Measurements from ENCODE around the gene TRMT2A. TPM values are rescaled to one million over a fixed set of nuclear protein-coding genes. Genes with fewer than 3 reads are reported as not detected.
A peak's percentile ranks its signal among the peaks of the same experiment; 100 is the strongest.

The TRMT2A gene
- polyA plus RNA-seq, 1 of the 3 experiments (the other 2 are of a cell fraction) = 54.6 TPM

GRCh38 chr22:20130731-20131596 lies 13.9 kb upstream of the TRMT2A start:
- H3K4me2 ChIP-seq = peak overlapping the region; percentile 92
- ChIA-PET POLR2A (interaction anchor here (0.6 to 1.9 kb wide), 5 partner anchors 8 to 372 kb away, joined by 3 to 5 read pairs (median 4); partner anchors contain the start of gene TRMT2A), CTCF (interaction anchor here (0.7 to 2.2 kb wide), 5 partner anchors 10 to 190 kb away, joined by 3 to 8 read pairs (median 3); partner anchors contain the start of gene TRMT2A)
- peaks cover 0 to 39% of the 10 kb centered on the region in 2 experiments; a peak in 1 of 4 replicates for H3K4me1 ChIP-seq (ENCODE audit: control insufficient read depth in 1 of 2, insufficient read depth in 2 of 2, low read depth in 1 of 2, low read length in 1 of 2)
- H3K9me3 ChIP-seq = no peaks in the 10 kb centered on the region
- peak overlapping the region; percentile 81 for H3K9ac ChIP-seq
- peak; percentile 71 for TF ChIP-seq GABPA (IDR thresholded peaks at IDR 0.05; ENCODE audit: low read depth)
- TF ChIP-seq MAX (IDR thresholded peaks at IDR 0.05; ENCODE audit: low read depth) = peak; percentile 36; the same call in 1 of the 2 replicates
- no peak for TF ChIP-seq TEAD4 (IDR thresholded peaks at IDR 0.05; ENCODE audit: borderline replicate concordance, insufficient read depth)
- TF ChIP-seq EP300 (IDR thresholded peaks at IDR 0.05; ENCODE audit: borderline replicate concordance in 1 of 2, low read depth in 1 of 2, low read length in 1 of 2) = no peak
- TF ChIP-seq CHD2 (IDR thresholded peaks at IDR 0.05; ENCODE audit: low read length, partially characterized antibody) = peak; percentile 11
- peak; percentile 6; the same call in 1 of the 2 replicates for TF ChIP-seq PBX3 (IDR thresholded peaks at IDR 0.05)
- 0% methylated on average over 8 of the region's 70 CpGs for WGBS (ENCODE audit: low lambda C conversion rate)
- peaks cover 30% of the 10 kb centered on the region for H4K20me1 ChIP-seq (ENCODE audit: insufficient read depth)
- DNase-seq = peak; percentile 94
- H3K9me2 ChIP-seq = no peaks in the 10 kb centered on the region
- peak overlapping the region; percentile 80 to 95 for H3K4me3 ChIP-seq (ENCODE audit: low read depth in 2 of 2, low read length in 1 of 2)
- H2AFZ ChIP-seq (ENCODE audit: low read depth) = peak overlapping the region; percentile 70; the same call in 1 of the 2 replicates
- peaks cover 18% of the 10 kb centered on the region for H3F3A ChIP-seq (replicated peaks; ENCODE audit: insufficient read depth)
- no peaks in the 10 kb centered on the region for H3K27me3 ChIP-seq (ENCODE audit: insufficient read depth)
- H3K27ac ChIP-seq (ENCODE audit: low read depth in 2 of 2, low read length in 1 of 2) = peak overlapping the region; percentile 75 to 94
- peaks cover 42% of the 10 kb centered on the region for H3K79me2 ChIP-seq (ENCODE audit: insufficient read depth)
- peaks cover 0 to 24% of the 10 kb centered on the region in 2 experiments for H3K36me3 ChIP-seq (replicated peaks in 1 of 2; ENCODE audit: control insufficient read depth in 1 of 2, insufficient read depth in 2 of 2, low read length in 1 of 2)

DNA sequence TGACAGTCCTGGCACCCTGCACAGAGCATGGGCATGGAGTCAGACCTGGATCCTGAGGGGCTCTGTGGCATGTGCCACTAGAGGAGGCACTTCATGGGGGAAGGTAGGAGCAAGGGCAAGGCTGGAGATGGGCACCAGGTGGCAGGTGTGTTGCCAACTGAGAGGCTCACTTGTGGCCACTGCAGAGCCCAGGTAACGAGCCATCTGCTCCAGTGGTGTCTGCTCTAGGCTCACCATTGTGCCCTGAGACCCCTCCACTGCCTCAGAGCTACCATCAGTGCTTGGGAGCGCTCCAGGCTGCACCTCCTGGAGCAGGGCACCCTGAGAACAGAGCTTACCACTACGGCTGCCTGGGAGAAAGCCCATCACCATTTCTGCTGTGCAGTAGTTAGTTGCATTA lies 13.3 kb upstream of the TRMT2A start:
- peak overlapping the region; percentile 92; the same call in 1 of the 2 replicates for H3K4me2 ChIP-seq
- ChIA-PET CTCF (interaction anchor here (0.7 to 2.2 kb wide), 6 partner anchors 10 to 191 kb away, joined by 3 to 8 read pairs (median 3); partner anchors contain the start of gene TRMT2A), POLR2A (interaction anchor here (0.6 to 1.9 kb wide), 4 partner anchors 11 to 373 kb away, joined by 3 to 5 read pairs (median 4); partner anchors contain the start of gene TRMT2A)
- H3F3A ChIP-seq (replicated peaks; ENCODE audit: insufficient read depth) = peaks cover 18% of the 10 kb centered on the region
- H3K9me3 ChIP-seq = no peaks in the 10 kb centered on the region
- H3K36me3 ChIP-seq (replicated peaks in 1 of 2; ENCODE audit: control insufficient read depth in 1 of 2, insufficient read depth in 2 of 2, low read length in 1 of 2) = peaks cover 0 to 31% of the 10 kb centered on the region in 2 experiments
- H3K9me2 ChIP-seq = no peaks in the 10 kb centered on the region
- peak overlapping the region in 1 of 2 experiments; percentile 95; a peak in 2 of 4 replicates for H3K4me3 ChIP-seq (ENCODE audit: low read depth in 2 of 2, low read length in 1 of 2)
- H3K27ac ChIP-seq (ENCODE audit: low read depth in 2 of 2, low read length in 1 of 2) = peak overlapping the region; percentile 75 to 83; a peak in 3 of 4 replicates
- H3K27me3 ChIP-seq (ENCODE audit: insufficient read depth) = no peaks in the 10 kb centered on the region
- H3K9ac ChIP-seq = no peak overlapping the region
- DNase-seq = no peak
- no peak for TF ChIP-seq EP300 (IDR thresholded peaks at IDR 0.05; ENCODE audit: borderline replicate concordance in 1 of 2, low read depth in 1 of 2, low read length in 1 of 2)
- peaks cover 24% of the 10 kb centered on the region for H4K20me1 ChIP-seq (ENCODE audit: insufficient read depth)
- H2AFZ ChIP-seq (ENCODE audit: low read depth) = no peak overlapping the region; the same call in 1 of the 2 replicates
- WGBS (ENCODE audit: low lambda C conversion rate) = 100% methylated on average over 1 of the region's 3 CpGs
- peaks cover 0 to 33% of the 10 kb centered on the region in 2 experiments; a peak in 1 of 4 replicates for H3K4me1 ChIP-seq (ENCODE audit: control insufficient read depth in 1 of 2, insufficient read depth in 2 of 2, low read depth in 1 of 2, low read length in 1 of 2)
- H3K79me2 ChIP-seq (ENCODE audit: insufficient read depth) = peaks cover 36% of the 10 kb centered on the region

Data from SK-N-SH (cell line).